Hepatic stellate cell (primary cell): ENCODE data around the gene WDTC1.
A peak's percentile ranks its signal among the peaks of the same experiment; 100 is the strongest.

Source experiments
- DNase-seq: peaks from one replicate; pipeline ENCODE4 v3.0.0; 2011; ENCODE audit warnings: low spot score

Gene WDTC1

DNA sequence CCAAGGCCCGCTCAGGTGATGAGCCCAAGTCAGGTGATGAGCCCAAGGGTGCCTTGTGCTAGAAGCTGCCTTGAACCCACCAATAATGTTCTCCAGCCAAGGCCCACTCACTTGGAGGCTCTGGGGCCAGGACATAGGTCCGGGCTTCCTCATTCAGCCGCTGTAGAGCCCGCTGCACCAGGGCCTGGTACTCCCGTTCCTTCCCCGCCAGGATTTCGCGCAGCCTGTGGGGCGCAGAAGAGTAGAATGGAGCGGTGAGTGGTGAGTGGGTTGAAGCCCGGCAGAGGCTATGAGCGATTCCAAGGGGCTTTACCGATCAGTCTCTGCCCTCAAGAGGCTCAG is 121.8 kb downstream of the WDTC1 start:
- DNase-seq, result no peak

DNA sequence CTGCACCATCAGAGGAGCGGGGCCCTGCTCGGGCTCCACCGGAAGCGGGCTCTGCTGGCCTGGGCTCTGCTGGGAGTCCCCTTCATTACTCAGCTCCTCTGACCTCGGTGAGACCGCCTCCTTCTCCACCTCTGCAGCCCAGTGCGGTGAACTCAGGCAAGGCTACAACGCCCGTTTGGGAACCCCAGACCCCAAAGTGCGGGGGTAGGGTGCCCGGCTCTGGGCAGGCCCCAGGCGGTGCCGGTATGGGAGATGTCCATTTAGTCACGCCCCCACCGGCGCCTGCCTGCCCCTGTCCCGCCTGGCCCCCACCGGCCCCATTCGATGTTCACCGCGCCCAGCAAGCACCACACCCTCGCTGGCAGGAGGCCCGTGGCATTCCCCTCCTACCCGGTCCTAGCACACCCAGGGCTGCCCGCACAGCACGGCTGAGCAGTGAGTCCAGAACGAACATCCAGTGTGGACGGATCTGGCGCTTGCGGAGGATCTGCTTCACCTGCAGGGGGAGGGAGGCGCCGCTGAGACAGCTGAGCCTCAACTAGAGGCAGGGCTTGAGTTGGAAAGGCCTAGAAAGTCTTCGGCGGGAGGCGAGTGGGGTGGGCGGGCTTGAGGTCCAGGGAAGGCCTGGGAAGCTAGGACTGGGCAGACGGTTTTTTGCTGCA is 122.3 kb downstream of the WDTC1 start:
- no peak for DNase-seq

- peak; percentile 81 for DNase-seq
Observed at GRCh38 chr1:27357281-27358037, 123.0 kb downstream of the WDTC1 start.
